Lower lobe of right lung (tissue), 2 donors: ENCODE data around the gene SLC28A1. TPM values are rescaled to one million over a fixed set of nuclear protein-coding genes. Genes with fewer than 3 reads are reported as not detected.

ENCODE experiments used
- ATAC-seq, 2 donors: fragments of 200-7000 bp; cut with Tn5 transposase; one replicate each; pipeline ENCODE4 v1.9.1; 2020 to 2022; ENCODE audit warnings: mild to moderate bottlenecking in 2 of 2, moderate library complexity in 2 of 2
- DNase-seq: peaks from one replicate; pipeline ENCODE4 v3.0.0-alpha.2; 2020
- H3K27ac ChIP-seq: fragments of 200-600 bp; one replicate; pipeline ENCODE4 v1.8.0; 2022
- H3K27me3 ChIP-seq: fragments of 200-600 bp; one replicate; pipeline ENCODE4 v1.8.0; 2022; ENCODE audit warnings: low read depth
- H3K36me3 ChIP-seq: fragments of 200-600 bp; one replicate; pipeline ENCODE4 v1.8.0; 2022; ENCODE audit warnings: mild to moderate bottlenecking
- H3K4me1 ChIP-seq: fragments of 200-600 bp; one replicate; pipeline ENCODE4 v1.8.0; 2022
- H3K4me3 ChIP-seq: fragments of 200-600 bp; one replicate; pipeline ENCODE4 v1.8.0; 2022; ENCODE audit warnings: mild to moderate bottlenecking
- H3K9me3 ChIP-seq: fragments of 200-600 bp; one replicate; pipeline ENCODE4 v1.8.0; 2022
- CTCF ChIP-seq: fragments of 200-600 bp; IDR thresholded peaks from one replicate; pipeline ENCODE4 v1.8.0; 2022; ENCODE audit warnings: antibody characterized with exemption, mild to moderate bottlenecking
- intact Hi-C: fragments of 100-400 bp; cut with DNase I; formaldehyde crosslinking; loops from one replicate; pipeline ENCODE4 v1.11.0; 2022
- total RNA-seq: library from RNA; stranded (reverse); fragmentation: NEBNext Ultra II Directional; extraction: Animal tissue kit (Norgen Biotek cat#: 25700); gene quantifications from one replicate; pipeline ENCODE4 v1.2.1, GENCODE V29; 2021
- donor health status: DM: no; HTN: yes; CAD: no; lungs with severe emphysema.

The SLC28A1 gene
- total RNA-seq, 1 donor from 2014 or later = not detected

DNA sequence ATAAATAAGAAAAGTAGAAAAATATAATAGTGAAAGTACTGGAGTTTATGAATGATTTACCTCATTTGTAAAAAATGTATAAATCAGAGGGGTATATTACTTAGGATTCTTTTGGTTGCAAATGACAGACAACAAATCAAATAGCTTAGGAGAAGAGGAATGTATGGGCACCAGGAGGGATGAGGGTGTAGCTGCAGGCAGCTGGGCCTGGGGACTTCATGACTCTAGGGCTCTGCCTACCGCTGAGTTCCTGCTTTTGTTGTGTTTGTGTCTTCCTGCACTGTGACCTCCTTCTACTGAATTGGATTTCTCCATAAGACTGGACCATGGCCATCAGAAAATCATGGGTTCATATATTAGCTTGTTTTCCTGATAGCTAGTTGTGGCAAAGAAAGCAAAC lies 69.3 kb downstream of the SLC28A1 start:
- H3K36me3 ChIP-seq = no peaks in the 10 kb centered on the region
- H3K4me1 ChIP-seq = peaks cover 12% of the 10 kb centered on the region
- no peak overlapping the region for H3K4me3 ChIP-seq
- TF ChIP-seq CTCF = no peak
- no peaks in the 10 kb centered on the region for H3K9me3 ChIP-seq
- intact Hi-C loops = loop anchor here (10.0 kb wide), 1 partner anchor 91 kb away; no protein-coding TSS in a partner anchor
- no peak overlapping the region for H3K27ac ChIP-seq
- ATAC-seq (no peak), DNase-seq (no peak)
- H3K27me3 ChIP-seq = no peaks in the 10 kb centered on the region

- Histone ChIP-seq H3K4me1 (peaks cover 12% of the 10 kb centered on the region), H3K9me3 (no peaks in the 10 kb centered on the region), H3K4me3 (peak overlapping the region; percentile 35), H3K27ac (no peak overlapping the region), H3K27me3 (no peaks in the 10 kb centered on the region), H3K36me3 (no peaks in the 10 kb centered on the region)
- DNase-seq (peak; percentile 78), ATAC-seq (peak; percentile 92 to 96)
- intact Hi-C loops = loop anchor here (10.0 kb wide), 1 partner anchor 90 kb away; no protein-coding TSS in a partner anchor
- peak; percentile 91 for TF ChIP-seq CTCF
These were observed 70.8 kb downstream of the SLC28A1 start for GRCh38 chr15:84955089-84955848.

DNA sequence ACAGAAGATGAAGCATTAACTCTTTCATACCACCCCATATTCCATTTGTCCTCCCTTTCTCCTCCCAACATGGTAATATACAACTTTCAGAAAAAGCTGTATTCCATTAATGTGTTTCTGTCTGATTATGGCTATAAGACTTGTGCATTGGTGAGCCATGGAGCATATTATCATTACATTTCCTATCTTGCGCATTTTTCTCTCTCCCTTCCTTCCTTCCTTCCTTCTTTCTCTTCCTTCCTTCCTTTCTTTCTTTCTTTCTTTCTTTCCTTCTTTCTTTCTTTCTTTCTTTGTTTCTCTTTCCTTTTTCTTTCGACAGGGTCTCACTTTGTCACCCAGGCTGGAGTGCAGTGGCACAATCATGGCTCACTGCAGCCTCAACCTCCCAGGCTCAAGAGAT lies 71.7 kb downstream of the SLC28A1 start:
- H3K4me1 ChIP-seq = peaks cover 12% of the 10 kb centered on the region
- ATAC-seq (no peak), DNase-seq (no peak)
- no peaks in the 10 kb centered on the region for H3K27me3 ChIP-seq
- no peaks in the 10 kb centered on the region for H3K9me3 ChIP-seq
- H3K4me3 ChIP-seq = no peak overlapping the region
- intact Hi-C loops = loop anchor here (10.0 kb wide), 1 partner anchor 89 kb away; no protein-coding TSS in a partner anchor
- no peak for TF ChIP-seq CTCF
- H3K36me3 ChIP-seq = no peaks in the 10 kb centered on the region
- H3K27ac ChIP-seq = no peak overlapping the region

DNA sequence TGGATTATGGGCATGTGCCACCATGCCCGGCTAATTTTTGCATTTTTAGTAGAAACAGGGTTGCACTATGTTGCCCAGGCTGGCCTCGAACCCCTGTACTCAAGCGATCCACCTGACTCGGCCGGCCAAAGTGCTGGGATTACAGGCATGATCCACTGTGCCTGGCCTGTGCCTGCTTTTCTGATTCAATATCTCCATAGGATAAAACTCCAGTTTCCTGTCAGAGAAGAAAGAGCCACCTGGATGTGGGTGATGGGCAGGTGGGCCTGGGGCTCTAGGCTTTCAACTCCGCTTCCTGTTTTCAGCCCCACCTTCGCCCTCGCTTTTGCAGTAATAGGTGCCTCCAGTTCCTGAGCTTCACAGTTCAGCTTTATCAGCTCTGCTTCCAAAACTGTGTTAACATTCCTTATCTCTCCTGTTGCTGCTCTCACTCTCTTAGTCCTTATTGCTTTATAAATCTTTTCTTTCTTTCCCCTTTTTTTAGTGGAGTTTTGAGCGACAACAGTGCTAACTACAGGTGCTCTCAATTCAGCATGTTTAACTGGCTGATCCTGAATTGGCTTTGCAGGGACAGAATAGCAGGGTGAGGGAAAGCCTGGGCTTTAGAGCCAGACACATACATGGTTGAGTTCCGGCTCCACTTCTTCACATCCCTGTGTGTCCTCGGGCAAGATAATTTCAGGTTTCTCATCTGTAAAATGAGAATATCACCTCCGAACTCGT lies 76.1 kb downstream of the SLC28A1 start:
- DNase-seq = no peak
- no peak overlapping the region for H3K27ac ChIP-seq
- no peaks in the 10 kb centered on the region for H3K36me3 ChIP-seq
- H3K4me1 ChIP-seq = peaks cover 6% of the 10 kb centered on the region
- H3K27me3 ChIP-seq = no peaks in the 10 kb centered on the region
- no peak overlapping the region for H3K4me3 ChIP-seq
- ATAC-seq = no peak
- TF ChIP-seq CTCF = no peak
- no peaks in the 10 kb centered on the region for H3K9me3 ChIP-seq
- intact Hi-C loops = no loop called here

DNA sequence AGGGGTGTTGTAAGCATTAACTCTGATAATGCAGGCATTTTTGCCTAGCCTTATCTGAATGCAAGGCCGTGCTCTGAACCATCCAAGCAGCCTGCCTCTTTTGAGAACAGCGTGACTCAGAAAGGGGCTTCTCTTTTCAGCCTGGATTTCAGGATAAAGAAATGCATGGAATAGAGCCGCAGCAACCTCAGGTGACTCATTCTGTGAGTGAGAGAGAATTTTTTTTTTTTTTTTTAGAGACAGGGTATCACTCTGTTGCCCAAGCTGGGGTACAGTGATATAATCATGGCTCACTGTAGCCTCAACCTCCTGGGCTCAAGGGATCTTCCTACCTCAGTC lies 76.6 kb downstream of the SLC28A1 start:
- Histone ChIP-seq H3K9me3 (no peaks in the 10 kb centered on the region), H3K4me3 (no peak overlapping the region), H3K27me3 (no peaks in the 10 kb centered on the region), H3K27ac (no peak overlapping the region), H3K4me1 (peaks cover under 1% of the 10 kb centered on the region), H3K36me3 (no peaks in the 10 kb centered on the region)
- ATAC-seq (no peak), DNase-seq (no peak)
- intact Hi-C loops = no loop called here
- no peak for TF ChIP-seq CTCF
